Measurements from ENCODE around the gene BAG1.
A peak's percentile ranks its signal among the peaks of the same experiment; 100 is the strongest.

BAG1 gene

DNA sequence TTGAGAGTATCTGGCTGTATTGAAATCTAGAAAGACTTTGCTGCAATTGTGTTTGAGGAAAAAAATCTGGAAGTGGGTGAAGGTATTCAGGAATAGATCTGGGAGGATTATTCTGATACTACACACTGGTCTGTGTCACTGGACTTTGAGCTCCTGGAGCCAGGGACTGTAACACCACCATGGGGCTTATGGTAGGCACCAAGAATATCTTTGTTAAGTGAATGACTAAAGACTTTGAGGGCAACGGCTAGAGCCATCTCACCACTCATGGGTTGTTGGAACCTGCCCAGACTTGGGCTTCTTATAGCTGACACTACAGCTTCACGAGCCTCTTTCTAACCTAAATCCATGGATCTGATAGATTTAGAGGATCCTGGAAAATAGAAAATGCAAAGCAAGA is 36.0 kb upstream of the BAG1 start:
- Histone ChIP-seq H3K9me3 (ENCODE audit: low read length) (no peaks in the 10 kb centered on the region), H3K4me2 (ENCODE audit: low read length) (no peak overlapping the region), H3K27me3 (ENCODE audit: insufficient read depth, low read length) (no peaks in the 10 kb centered on the region), H3K9ac (ENCODE audit: low read length) (no peak overlapping the region), H3K36me3 (ENCODE audit: insufficient read depth, low read length) (peaks cover 95% of the 10 kb centered on the region), H3K4me3 (ENCODE audit: low read depth, low read length, poor library complexity, severe bottlenecking) (no peak overlapping the region), H3K4me1 (ENCODE audit: insufficient read depth, low read length, severe bottlenecking) (peaks cover 33% of the 10 kb centered on the region), H3K79me2 (ENCODE audit: insufficient read depth, low read length) (peaks cover 32% of the 10 kb centered on the region), H3K27ac (ENCODE audit: low read depth, low read length, poor library complexity, severe bottlenecking) (no peak overlapping the region), H3K9me2 (ENCODE audit: low read depth, low read length) (no peaks in the 10 kb centered on the region), H4K20me1 (ENCODE audit: insufficient read depth, low read length) (no peaks in the 10 kb centered on the region), H3F3A (ENCODE audit: insufficient read depth, low read length) (peaks cover 4% of the 10 kb centered on the region; the same call in 1 of the 2 replicates), H2AFZ (ENCODE audit: low read length) (no peak overlapping the region)
- TF ChIP-seq, protein P1, sequence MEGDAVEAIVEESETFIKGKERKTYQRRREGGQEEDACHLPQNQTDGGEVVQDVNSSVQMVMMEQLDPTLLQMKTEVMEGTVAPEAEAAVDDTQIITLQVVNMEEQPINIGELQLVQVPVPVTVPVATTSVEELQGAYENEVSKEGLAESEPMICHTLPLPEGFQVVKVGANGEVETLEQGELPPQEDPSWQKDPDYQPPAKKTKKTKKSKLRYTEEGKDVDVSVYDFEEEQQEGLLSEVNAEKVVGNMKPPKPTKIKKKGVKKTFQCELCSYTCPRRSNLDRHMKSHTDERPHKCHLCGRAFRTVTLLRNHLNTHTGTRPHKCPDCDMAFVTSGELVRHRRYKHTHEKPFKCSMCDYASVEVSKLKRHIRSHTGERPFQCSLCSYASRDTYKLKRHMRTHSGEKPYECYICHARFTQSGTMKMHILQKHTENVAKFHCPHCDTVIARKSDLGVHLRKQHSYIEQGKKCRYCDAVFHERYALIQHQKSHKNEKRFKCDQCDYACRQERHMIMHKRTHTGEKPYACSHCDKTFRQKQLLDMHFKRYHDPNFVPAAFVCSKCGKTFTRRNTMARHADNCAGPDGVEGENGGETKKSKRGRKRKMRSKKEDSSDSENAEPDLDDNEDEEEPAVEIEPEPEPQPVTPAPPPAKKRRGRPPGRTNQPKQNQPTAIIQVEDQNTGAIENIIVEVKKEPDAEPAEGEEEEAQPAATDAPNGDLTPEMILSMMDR (IDR thresholded peaks at IDR 0.05; ENCODE audit: low read length) = no peak
- TF ChIP-seq EZH2 (IDR thresholded peaks at IDR 0.05; ENCODE audit: borderline replicate concordance, low read length) = no peak

DNA sequence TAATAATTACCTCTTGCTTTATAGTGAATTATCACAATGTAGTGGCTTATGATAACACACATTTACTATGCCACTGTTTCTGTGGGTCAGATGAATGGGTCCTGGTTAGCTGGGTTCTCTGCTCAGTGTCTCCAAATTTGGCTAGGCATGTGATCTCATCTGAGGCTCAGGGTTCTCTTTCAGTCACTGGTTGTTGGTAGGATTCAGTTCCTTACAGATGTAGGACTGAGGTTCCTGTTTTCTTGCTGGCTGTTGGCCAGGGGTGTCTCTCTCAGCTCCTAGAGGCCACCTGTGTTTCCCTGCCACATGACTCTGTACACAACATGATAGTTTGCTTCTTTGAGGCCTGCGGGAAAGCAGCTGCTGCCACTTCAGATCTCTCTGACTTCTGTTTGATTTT is 32.9 kb upstream of the BAG1 start:
- Histone ChIP-seq H4K20me1 (ENCODE audit: insufficient read depth, low read length) (no peaks in the 10 kb centered on the region), H3K4me2 (ENCODE audit: low read length) (peak overlapping the region; percentile 48), H3K27me3 (ENCODE audit: insufficient read depth, low read length) (no peaks in the 10 kb centered on the region), H3K9ac (ENCODE audit: low read length) (peak overlapping the region; percentile 40; the same call in 1 of the 2 replicates), H2AFZ (ENCODE audit: low read length) (no peak overlapping the region), H3K79me2 (ENCODE audit: insufficient read depth, low read length) (peaks cover 60% of the 10 kb centered on the region), H3K4me3 (ENCODE audit: low read depth, low read length, poor library complexity, severe bottlenecking) (peak overlapping the region; percentile 8), H3K27ac (ENCODE audit: low read depth, low read length, poor library complexity, severe bottlenecking) (peak overlapping the region; percentile 88), H3K36me3 (ENCODE audit: insufficient read depth, low read length) (peaks cover 95% of the 10 kb centered on the region), H3K9me3 (ENCODE audit: low read length) (no peaks in the 10 kb centered on the region), H3F3A (ENCODE audit: insufficient read depth, low read length) (peaks cover 4% of the 10 kb centered on the region; the same call in 1 of the 2 replicates), H3K9me2 (ENCODE audit: low read depth, low read length) (no peaks in the 10 kb centered on the region), H3K4me1 (ENCODE audit: insufficient read depth, low read length, severe bottlenecking) (peaks cover 64% of the 10 kb centered on the region)
- TF ChIP-seq, protein P1 (IDR thresholded peaks at IDR 0.05; ENCODE audit: low read length) = no peak
- TF ChIP-seq EZH2 (IDR thresholded peaks at IDR 0.05; ENCODE audit: borderline replicate concordance, low read length) = no peak

DNA sequence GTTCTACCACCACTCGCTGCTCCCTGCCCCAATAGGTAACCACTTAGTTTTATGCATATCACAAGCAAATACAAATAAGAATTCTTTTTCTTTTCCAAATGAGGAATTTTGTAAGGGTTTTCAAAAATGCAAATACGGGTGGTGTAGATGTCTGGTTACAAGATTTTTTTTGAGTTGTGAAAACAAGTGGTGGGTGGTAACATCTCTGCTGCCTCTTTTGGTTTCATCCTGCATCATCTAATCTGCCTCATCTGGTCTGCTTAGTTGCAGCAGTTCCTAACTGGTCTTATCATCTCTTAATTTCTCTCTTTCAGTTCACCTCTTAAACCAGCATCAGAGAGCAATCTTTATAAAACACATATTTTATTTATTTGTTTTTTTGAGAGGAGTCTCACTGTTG is 31.1 kb upstream of the BAG1 start:
- Histone ChIP-seq H3K27me3 (ENCODE audit: insufficient read depth, low read length) (no peaks in the 10 kb centered on the region), H2AFZ (ENCODE audit: low read length) (no peak overlapping the region), H3K4me3 (ENCODE audit: low read depth, low read length, poor library complexity, severe bottlenecking) (no peak overlapping the region), H3K9me2 (ENCODE audit: low read depth, low read length) (no peaks in the 10 kb centered on the region), H3K27ac (ENCODE audit: low read depth, low read length, poor library complexity, severe bottlenecking) (peak overlapping the region; percentile 88), H3K4me1 (ENCODE audit: insufficient read depth, low read length, severe bottlenecking) (peaks cover 79% of the 10 kb centered on the region), H3K79me2 (ENCODE audit: insufficient read depth, low read length) (peaks cover 79% of the 10 kb centered on the region), H3K9ac (ENCODE audit: low read length) (no peak overlapping the region), H3K9me3 (ENCODE audit: low read length) (no peaks in the 10 kb centered on the region), H3F3A (ENCODE audit: insufficient read depth, low read length) (peaks cover 4% of the 10 kb centered on the region; the same call in 1 of the 2 replicates), H3K36me3 (ENCODE audit: insufficient read depth, low read length) (peaks cover 84% of the 10 kb centered on the region), H3K4me2 (ENCODE audit: low read length) (peak overlapping the region; percentile 38; the same call in 1 of the 2 replicates), H4K20me1 (ENCODE audit: insufficient read depth, low read length) (no peaks in the 10 kb centered on the region)
- no peak for TF ChIP-seq EZH2 (IDR thresholded peaks at IDR 0.05; ENCODE audit: borderline replicate concordance, low read length)
- TF ChIP-seq, protein P1 (IDR thresholded peaks at IDR 0.05; ENCODE audit: low read length) = no peak

Data from OCI-LY1 (cell line).